PFSK-1 (cell line): ENCODE results near the gene RABGAP1.

ENCODE experiments used
- POLR2AphosphoS5 ChIP-seq: IDR thresholded peaks from 2 replicates; pipeline ENCODE4 v1.6.1; 2012; ENCODE audit warnings: low read depth, mild to moderate bottlenecking, control low read depth, low read length, moderate library complexity
- SIN3A ChIP-seq: IDR thresholded peaks from 2 replicates; pipeline ENCODE4 v1.6.1; 2012; ENCODE audit warnings: mild to moderate bottlenecking, low read length, moderate library complexity, borderline replicate concordance; ENCODE audit not compliant: insufficient read depth
- TAF1 ChIP-seq: IDR thresholded peaks from 2 replicates; pipeline ENCODE4 v1.6.1; 2012; ENCODE audit warnings: low read length, control low read depth, borderline replicate concordance; ENCODE audit not compliant: insufficient read depth
- TF ChIP-seq, protein P1 (sequence below), 2 experiments: IDR thresholded peaks; 2 replicates each; pipeline versions ENCODE4 v1.6.1 to v1.8.0; 2011 to 2012; ENCODE audit warnings: low read depth in 2 of 2, low read length in 2 of 2, control low read depth in 1 of 2, inconsistent platforms in 1 of 2, mild to moderate bottlenecking in 1 of 2, moderate library complexity in 1 of 2; ENCODE audit not compliant: insufficient read depth in 1 of 2

DNA sequence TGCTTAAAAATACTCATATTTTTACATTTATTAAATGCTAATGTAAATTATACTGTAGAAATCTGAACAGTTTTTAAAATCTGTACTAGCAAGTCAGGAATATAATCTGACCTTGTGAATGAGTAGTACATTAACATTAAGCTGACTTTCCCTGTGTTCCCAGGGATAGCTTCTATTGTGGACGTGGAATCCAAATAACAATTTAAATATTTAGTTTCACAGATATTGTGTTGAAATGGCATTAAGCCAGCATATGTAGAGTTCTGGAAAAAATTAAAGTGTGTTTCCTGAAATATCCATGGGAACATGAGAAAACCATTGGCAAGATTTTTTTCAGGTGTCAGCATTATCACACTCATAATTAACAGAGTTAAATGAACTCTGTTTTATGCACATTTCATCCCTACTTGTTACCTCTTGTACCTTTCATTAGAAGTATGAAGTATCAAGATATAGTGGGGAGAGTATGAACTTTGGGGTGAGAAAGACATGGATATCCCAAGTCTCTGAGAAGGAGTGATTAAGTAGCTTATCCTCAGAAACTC is 5.7 kb downstream of the RABGAP1 start:
- TF ChIP-seq POLR2AphosphoS5 (no peak), SIN3A (no peak), TAF1 (no peak)
- TF ChIP-seq, protein P1, sequence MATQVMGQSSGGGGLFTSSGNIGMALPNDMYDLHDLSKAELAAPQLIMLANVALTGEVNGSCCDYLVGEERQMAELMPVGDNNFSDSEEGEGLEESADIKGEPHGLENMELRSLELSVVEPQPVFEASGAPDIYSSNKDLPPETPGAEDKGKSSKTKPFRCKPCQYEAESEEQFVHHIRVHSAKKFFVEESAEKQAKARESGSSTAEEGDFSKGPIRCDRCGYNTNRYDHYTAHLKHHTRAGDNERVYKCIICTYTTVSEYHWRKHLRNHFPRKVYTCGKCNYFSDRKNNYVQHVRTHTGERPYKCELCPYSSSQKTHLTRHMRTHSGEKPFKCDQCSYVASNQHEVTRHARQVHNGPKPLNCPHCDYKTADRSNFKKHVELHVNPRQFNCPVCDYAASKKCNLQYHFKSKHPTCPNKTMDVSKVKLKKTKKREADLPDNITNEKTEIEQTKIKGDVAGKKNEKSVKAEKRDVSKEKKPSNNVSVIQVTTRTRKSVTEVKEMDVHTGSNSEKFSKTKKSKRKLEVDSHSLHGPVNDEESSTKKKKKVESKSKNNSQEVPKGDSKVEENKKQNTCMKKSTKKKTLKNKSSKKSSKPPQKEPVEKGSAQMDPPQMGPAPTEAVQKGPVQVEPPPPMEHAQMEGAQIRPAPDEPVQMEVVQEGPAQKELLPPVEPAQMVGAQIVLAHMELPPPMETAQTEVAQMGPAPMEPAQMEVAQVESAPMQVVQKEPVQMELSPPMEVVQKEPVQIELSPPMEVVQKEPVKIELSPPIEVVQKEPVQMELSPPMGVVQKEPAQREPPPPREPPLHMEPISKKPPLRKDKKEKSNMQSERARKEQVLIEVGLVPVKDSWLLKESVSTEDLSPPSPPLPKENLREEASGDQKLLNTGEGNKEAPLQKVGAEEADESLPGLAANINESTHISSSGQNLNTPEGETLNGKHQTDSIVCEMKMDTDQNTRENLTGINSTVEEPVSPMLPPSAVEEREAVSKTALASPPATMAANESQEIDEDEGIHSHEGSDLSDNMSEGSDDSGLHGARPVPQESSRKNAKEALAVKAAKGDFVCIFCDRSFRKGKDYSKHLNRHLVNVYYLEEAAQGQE (IDR thresholded peaks at IDR 0.05; ENCODE audit: insufficient read depth in 1 of 2, low read depth in 2 of 2, low read length in 2 of 2), result no peak
